Measurements from ENCODE around the gene SEMA6D. TPM values are rescaled to one million over a fixed set of nuclear protein-coding genes. Genes with fewer than 3 reads are reported as not detected.

The SEMA6D gene
- total RNA-seq, 2 experiments from 2014 or later, result not detected

DNA sequence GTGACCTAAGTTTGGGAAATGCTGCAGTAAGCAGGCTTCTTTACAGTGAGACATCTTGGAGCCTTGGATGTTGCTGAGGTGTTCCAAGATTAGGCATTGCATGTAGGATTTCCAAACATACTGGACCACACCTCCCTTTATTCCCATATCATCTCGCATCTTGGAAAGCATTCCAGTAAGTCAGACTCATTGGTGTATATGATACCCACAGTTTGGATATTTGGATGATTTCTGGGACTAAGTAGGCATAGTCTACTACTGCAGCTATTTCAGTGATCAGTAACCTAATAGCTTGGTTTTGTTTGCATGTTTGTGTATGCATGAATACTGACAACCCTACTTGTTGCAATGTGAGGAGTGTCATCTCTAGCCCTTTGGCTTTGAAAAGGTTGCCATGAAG is 97.3 kb downstream of the SEMA6D start:
- H3K27me3 Mint-ChIP-seq, result no peaks in the 10 kb centered on the region
- H3K36me3 Mint-ChIP-seq, result no peaks in the 10 kb centered on the region
- POLR2A ChIA-PET, result no interaction called here
- H3K9me3 Mint-ChIP-seq, result no peaks in the 10 kb centered on the region
- DNase-seq, result no peak
- no peak overlapping the region for H3K4me3 Mint-ChIP-seq
- peaks cover 3% of the 10 kb centered on the region for H3K4me1 Mint-ChIP-seq
- H3K27ac Mint-ChIP-seq, result no peak overlapping the region
- ATAC-seq (ENCODE audit: low read depth), result no peak

DNA sequence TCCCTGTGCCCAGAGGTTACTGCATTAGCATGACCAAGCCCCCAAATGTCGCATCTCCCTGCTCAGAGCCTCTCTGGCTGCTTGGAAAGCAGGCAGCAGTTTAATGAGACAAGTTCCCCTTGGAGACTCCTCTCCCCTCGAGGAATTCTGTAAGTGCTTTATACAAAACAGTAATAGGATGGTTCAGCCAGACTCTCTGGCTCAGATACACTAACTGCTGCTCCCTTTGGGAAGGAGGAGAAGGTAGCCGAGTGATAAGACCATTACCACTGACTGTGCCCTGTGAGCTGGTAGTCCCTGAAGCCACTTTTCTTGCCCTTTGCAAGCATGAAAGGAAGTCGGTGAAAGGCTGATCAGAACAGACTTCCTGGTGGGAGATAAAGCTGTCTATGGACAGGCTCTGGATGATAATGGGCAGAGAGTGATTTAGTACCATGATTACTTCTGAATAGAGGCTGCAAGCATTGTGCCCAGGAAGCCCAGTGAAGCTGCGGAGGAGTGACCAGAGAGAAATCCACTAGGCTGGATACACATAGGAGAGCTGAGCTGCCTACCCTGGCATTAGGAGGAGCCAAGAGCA is 100.8 kb downstream of the SEMA6D start:
- Mint-ChIP-seq H3K9me3 (no peaks in the 10 kb centered on the region), H3K27me3 (no peaks in the 10 kb centered on the region), H3K4me1 (no peaks in the 10 kb centered on the region), H3K27ac (no peak overlapping the region), H3K4me3 (no peak overlapping the region), H3K36me3 (no peaks in the 10 kb centered on the region)
- POLR2A ChIA-PET, result no interaction called here
- no peak for ATAC-seq (ENCODE audit: low read depth)
- no peak for DNase-seq

DNA sequence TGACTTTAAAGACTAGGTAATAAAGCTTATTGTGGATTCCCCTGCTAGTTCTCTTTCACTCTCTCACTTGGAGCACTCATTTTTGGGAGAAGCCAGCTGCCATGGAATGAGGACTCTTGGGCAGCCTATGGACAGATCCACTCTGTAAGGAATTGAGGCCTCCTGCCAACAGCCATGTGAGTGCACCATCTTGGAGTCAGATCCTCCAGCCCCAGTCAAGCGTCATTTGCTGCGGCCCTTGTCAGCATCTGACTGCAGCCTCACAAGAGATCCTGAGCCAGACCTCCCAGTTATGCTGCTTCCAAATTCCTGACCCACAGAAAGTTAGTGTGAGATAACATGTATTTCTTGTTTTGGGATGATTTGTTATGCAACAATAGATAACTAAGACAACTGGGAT is 101.9 kb downstream of the SEMA6D start:
- ATAC-seq (ENCODE audit: low read depth) (no peak), DNase-seq (no peak)
- H3K27me3 Mint-ChIP-seq, result no peaks in the 10 kb centered on the region
- no peak overlapping the region for H3K27ac Mint-ChIP-seq
- POLR2A ChIA-PET, result no interaction called here
- no peaks in the 10 kb centered on the region for H3K36me3 Mint-ChIP-seq
- H3K9me3 Mint-ChIP-seq, result no peaks in the 10 kb centered on the region
- H3K4me3 Mint-ChIP-seq, result no peak overlapping the region
- H3K4me1 Mint-ChIP-seq, result no peaks in the 10 kb centered on the region

DNA sequence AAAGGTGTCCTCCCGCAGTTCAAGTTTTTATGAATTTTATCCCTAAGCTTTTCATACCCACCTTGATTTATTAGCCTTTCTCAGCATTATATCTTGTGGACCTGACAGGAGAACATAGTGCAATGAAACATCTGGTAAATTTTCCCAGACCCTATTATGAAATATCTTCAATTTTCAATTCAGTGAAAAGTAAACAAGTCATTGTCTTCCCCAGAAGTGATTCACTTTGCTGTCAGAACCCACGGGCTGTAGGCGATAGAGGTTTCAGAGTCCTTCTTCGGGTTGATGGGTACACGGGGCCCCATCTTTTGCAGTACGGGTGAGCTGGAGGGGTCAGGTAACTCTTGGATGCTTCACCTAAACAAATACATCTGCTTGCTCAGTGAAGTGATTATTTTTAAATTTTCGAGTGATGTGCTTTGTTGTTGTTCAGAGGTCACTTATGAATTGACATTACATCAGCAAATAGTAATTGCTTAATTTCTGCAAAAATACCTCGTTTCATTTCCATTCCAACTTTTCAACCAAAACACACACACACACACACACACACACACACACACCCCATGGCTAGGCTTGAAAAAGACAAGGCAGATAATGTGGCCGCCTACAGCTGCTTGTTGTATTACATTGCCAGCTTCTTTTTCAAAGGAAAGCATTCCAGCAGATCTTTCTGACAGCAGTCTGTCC is 102.9 kb downstream of the SEMA6D start:
- H3K9me3 Mint-ChIP-seq, result no peaks in the 10 kb centered on the region
- H3K4me3 Mint-ChIP-seq, result no peak overlapping the region
- no peaks in the 10 kb centered on the region for H3K4me1 Mint-ChIP-seq
- H3K36me3 Mint-ChIP-seq, result no peaks in the 10 kb centered on the region
- H3K27me3 Mint-ChIP-seq, result no peaks in the 10 kb centered on the region
- no peak for ATAC-seq (ENCODE audit: low read depth)
- no peak overlapping the region for H3K27ac Mint-ChIP-seq
- POLR2A ChIA-PET, result no interaction called here
- DNase-seq, result no peak

DNA sequence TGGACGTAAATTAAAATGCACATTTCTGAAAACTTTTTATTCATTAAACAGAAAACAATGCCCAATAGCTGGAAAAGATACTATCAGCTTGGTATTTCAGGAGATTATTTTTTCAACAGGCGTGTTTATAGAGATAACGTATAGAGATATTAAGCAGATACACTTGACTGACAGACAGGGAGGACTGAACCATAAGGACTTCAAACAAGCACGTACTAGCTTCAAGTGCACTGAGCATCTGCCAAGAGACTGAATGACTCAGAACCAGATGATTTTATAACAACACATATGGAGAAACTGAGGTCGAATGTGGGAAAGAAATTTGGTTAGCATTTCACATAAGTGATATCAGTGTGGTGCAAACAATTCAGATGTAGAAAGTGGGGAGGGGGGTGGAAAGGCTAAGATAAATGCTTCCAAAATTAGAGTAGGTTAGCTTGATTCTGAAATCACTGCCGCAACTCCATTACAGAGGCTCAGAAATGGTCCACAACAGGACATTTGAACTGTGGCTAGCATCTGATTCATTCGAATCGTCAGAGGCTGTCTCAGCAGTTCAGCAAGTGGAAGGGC is 103.5 kb downstream of the SEMA6D start:
- DNase-seq (no peak), ATAC-seq (ENCODE audit: low read depth) (no peak)
- Mint-ChIP-seq H3K27ac (no peak overlapping the region), H3K4me1 (no peaks in the 10 kb centered on the region), H3K36me3 (no peaks in the 10 kb centered on the region), H3K27me3 (no peaks in the 10 kb centered on the region), H3K4me3 (no peak overlapping the region), H3K9me3 (no peaks in the 10 kb centered on the region)
- POLR2A ChIA-PET, result no interaction called here

DNA sequence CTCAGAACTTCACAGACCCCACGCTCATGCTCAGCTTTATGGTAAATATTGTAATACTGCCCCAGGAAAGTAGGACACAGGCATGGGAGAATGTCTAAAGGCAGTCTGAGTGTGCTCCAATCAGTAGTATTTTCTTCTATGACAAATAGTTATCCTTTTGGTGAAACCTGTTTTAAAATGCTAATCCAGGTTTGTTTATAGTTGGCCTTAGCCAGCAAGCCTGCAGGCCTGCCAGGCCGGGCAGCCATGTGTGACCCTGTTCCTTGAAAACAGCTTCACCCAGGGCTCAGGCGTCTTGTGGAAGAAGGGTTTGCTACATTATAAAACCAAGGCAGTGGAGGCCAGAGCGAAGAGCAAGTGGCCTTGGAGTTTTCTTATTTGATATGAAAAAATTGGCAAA is 104.7 kb downstream of the SEMA6D start:
- ATAC-seq (ENCODE audit: low read depth), result no peak
- Mint-ChIP-seq H3K36me3 (no peaks in the 10 kb centered on the region), H3K27ac (no peak overlapping the region), H3K9me3 (no peaks in the 10 kb centered on the region), H3K4me1 (no peaks in the 10 kb centered on the region), H3K27me3 (no peaks in the 10 kb centered on the region), H3K4me3 (no peak overlapping the region)
- POLR2A ChIA-PET, result no interaction called here
- DNase-seq, result no peak

All from activated naive CD8-positive, alpha-beta T cell treated with anti-CD3 and anti-CD28 coated beads, Interleukin-2, amount 10 ng/mL, durations not matched to agents 7 days and 5 days (primary cell).